ENCODE data around the gene PI3.

The PI3 gene

GRCh38 chr20:45187693-45188092 is 13.0 kb downstream of the PI3 start:
- no peak for DNase-seq (ENCODE audit: low read depth)

- no peak for DNase-seq (ENCODE audit: low read depth)
Observed at GRCh38 chr20:45189067-45189609, 14.4 kb downstream of the PI3 start.

GRCh38 chr20:45189861-45190260 is 15.2 kb downstream of the PI3 start:
- DNase-seq (ENCODE audit: low read depth), result no peak

GRCh38 chr20:45191926-45192325 is 17.2 kb downstream of the PI3 start:
- DNase-seq (ENCODE audit: low read depth), result no peak

- no peak for DNase-seq (ENCODE audit: low read depth)
Observed at GRCh38 chr20:45193331-45193730, 18.6 kb downstream of the PI3 start.

GRCh38 chr20:45206725-45207124 is 32.0 kb downstream of the PI3 start, which contains the start of gene SEMG1:
TSS of gene SEMG1 (plus strand) at chr20:45207033. CDS start at chr20:45207054, 21 bp downstream.
- DNase-seq (ENCODE audit: low read depth), result no peak

GRCh38 chr20:45209924-45210323 is 35.2 kb downstream of the PI3 start:
- DNase-seq (ENCODE audit: low read depth), result no peak

GRCh38 chr20:45211569-45212474 is 37.1 kb downstream of the PI3 start:
- DNase-seq (ENCODE audit: low read depth), result no peak

- no peak for DNase-seq (ENCODE audit: low read depth)
Observed at GRCh38 chr20:45212836-45213235, 38.1 kb downstream of the PI3 start.

- no peak for DNase-seq (ENCODE audit: low read depth)
Observed at GRCh38 chr20:45218124-45218523, 43.4 kb downstream of the PI3 start.

GRCh38 chr20:45218636-45219035 is 43.9 kb downstream of the PI3 start:
- DNase-seq (ENCODE audit: low read depth), result no peak

- no peak for DNase-seq (ENCODE audit: low read depth)
Observed at GRCh38 chr20:45221076-45221475, 46.4 kb downstream of the PI3 start, which contains the start of gene SEMG2. TSS of gene SEMG2 (plus strand) at chr20:45221373. CDS start at chr20:45221390, 17 bp downstream.

- DNase-seq (ENCODE audit: low read depth), result no peak
Observed at GRCh38 chr20:45223136-45223535, 48.4 kb downstream of the PI3 start.

Data from stimulated activated CD8-positive, alpha-beta memory T cell treated with anti-CD3 and anti-CD28 coated beads, Interleukin-15, amount 100 ng/mL, for 24 hours (primary cell).